ENCODE data around the gene GABARAPL2. TPM values are rescaled to one million over a fixed set of nuclear protein-coding genes. Genes with fewer than 3 reads are reported as not detected.

The GABARAPL2 gene
- total RNA-seq, 1 experiment from 2014 or later, result 56.2 TPM

DNA sequence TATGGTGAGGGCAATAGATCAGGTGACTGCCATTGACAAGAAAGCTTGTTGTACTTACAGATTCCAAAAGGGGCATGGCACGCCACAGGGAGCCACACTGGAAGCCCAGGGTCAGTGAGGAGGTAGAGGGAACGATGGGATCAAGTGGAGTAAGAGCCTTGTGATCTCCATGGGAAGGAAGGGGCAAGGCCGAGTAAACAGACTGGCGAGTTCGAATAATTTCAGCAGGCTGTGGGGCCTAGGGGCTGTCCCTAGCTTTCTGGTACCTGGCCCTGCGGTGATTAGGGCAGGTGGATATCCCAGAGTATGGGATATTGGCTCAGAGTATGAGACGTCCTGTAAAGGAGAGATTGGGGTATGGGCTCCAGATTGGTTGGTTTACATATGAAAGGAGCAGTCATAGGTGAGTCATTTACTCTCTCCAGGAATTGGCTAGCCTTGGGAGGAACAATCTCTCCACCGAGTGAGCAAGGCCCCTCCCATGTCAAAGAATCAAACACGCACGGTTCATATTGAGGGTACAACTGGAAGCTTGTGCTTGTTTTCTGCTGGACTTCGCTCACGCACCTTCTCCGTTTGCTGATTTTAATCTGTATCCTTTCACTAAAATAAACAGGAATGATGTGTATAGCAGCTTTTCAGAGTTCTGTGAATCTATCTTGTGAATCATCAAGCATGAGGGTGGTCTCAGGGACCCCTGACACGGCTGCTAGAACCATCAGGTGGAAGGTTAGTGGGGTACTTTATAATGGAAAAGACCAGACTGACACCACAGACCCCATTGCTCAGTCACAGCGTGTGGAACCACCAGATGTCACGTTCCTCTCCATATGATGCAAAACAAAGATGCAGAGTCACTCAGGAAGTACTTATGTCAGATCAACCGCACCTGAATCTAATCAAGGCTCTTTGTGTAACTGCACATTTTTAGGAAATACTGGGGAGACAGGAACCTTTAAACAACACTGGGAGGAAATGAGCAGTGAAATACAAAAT is 27.9 kb downstream of the GABARAPL2 start:
- no peaks in the 10 kb centered on the region for H3K4me1 ChIP-seq (ENCODE audit: control insufficient read depth, insufficient read depth, low read length)
- DNase-seq (ENCODE audit: low read depth, low spot score) (no peak), ATAC-seq (no peak)
- CTCF ChIA-PET, result no interaction called here
- intact Hi-C loops (cut with micrococcal nuclease; ENCODE audit: unreplicated experiment) (no loop called here), in situ Hi-C loops (cut with HindIII; ENCODE audit: low pct_unique_long_range_greater_than_20kb, low sequenced_read_pairs) (no loop called here)
- H3K4me3 ChIP-seq (ENCODE audit: low read depth in 2 of 2, low read length in 2 of 2), result no peak overlapping the region
- H3K36me3 ChIP-seq (ENCODE audit: control insufficient read depth, insufficient read depth, low read length), result no peaks in the 10 kb centered on the region
- POLR2A ChIA-PET, result no interaction called here
- no TSS peak for BruUV-seq (replicated peaks)
- TF ChIP-seq, protein P1, sequence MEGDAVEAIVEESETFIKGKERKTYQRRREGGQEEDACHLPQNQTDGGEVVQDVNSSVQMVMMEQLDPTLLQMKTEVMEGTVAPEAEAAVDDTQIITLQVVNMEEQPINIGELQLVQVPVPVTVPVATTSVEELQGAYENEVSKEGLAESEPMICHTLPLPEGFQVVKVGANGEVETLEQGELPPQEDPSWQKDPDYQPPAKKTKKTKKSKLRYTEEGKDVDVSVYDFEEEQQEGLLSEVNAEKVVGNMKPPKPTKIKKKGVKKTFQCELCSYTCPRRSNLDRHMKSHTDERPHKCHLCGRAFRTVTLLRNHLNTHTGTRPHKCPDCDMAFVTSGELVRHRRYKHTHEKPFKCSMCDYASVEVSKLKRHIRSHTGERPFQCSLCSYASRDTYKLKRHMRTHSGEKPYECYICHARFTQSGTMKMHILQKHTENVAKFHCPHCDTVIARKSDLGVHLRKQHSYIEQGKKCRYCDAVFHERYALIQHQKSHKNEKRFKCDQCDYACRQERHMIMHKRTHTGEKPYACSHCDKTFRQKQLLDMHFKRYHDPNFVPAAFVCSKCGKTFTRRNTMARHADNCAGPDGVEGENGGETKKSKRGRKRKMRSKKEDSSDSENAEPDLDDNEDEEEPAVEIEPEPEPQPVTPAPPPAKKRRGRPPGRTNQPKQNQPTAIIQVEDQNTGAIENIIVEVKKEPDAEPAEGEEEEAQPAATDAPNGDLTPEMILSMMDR (IDR thresholded peaks at IDR 0.05), result no peak
- no peak for TF ChIP-seq POLR2AphosphoS5 (IDR thresholded peaks at IDR 0.05; ENCODE audit: low read depth, low read length)
- no peak for TF ChIP-seq TCF7L2 (IDR thresholded peaks at IDR 0.05; ENCODE audit: low read depth, low read length)
- TF ChIP-seq, protein P2, sequence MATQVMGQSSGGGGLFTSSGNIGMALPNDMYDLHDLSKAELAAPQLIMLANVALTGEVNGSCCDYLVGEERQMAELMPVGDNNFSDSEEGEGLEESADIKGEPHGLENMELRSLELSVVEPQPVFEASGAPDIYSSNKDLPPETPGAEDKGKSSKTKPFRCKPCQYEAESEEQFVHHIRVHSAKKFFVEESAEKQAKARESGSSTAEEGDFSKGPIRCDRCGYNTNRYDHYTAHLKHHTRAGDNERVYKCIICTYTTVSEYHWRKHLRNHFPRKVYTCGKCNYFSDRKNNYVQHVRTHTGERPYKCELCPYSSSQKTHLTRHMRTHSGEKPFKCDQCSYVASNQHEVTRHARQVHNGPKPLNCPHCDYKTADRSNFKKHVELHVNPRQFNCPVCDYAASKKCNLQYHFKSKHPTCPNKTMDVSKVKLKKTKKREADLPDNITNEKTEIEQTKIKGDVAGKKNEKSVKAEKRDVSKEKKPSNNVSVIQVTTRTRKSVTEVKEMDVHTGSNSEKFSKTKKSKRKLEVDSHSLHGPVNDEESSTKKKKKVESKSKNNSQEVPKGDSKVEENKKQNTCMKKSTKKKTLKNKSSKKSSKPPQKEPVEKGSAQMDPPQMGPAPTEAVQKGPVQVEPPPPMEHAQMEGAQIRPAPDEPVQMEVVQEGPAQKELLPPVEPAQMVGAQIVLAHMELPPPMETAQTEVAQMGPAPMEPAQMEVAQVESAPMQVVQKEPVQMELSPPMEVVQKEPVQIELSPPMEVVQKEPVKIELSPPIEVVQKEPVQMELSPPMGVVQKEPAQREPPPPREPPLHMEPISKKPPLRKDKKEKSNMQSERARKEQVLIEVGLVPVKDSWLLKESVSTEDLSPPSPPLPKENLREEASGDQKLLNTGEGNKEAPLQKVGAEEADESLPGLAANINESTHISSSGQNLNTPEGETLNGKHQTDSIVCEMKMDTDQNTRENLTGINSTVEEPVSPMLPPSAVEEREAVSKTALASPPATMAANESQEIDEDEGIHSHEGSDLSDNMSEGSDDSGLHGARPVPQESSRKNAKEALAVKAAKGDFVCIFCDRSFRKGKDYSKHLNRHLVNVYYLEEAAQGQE (IDR thresholded peaks at IDR 0.05; ENCODE audit: insufficient read depth in 1 of 2, low read depth in 2 of 2, low read length in 1 of 2), result no peak
- TF ChIP-seq SIN3A (IDR thresholded peaks at IDR 0.05; ENCODE audit: borderline replicate concordance, insufficient read depth, low read depth, low read length), result no peak
- H3K27me3 ChIP-seq (ENCODE audit: control insufficient read depth, insufficient read depth, low read length), result no peaks in the 10 kb centered on the region
- no peaks in the 10 kb centered on the region for H3K9me3 ChIP-seq (ENCODE audit: control insufficient read depth, insufficient read depth, low read depth, low read length)
- H3K27ac ChIP-seq (ENCODE audit: low read length), result no peak overlapping the region

DNA sequence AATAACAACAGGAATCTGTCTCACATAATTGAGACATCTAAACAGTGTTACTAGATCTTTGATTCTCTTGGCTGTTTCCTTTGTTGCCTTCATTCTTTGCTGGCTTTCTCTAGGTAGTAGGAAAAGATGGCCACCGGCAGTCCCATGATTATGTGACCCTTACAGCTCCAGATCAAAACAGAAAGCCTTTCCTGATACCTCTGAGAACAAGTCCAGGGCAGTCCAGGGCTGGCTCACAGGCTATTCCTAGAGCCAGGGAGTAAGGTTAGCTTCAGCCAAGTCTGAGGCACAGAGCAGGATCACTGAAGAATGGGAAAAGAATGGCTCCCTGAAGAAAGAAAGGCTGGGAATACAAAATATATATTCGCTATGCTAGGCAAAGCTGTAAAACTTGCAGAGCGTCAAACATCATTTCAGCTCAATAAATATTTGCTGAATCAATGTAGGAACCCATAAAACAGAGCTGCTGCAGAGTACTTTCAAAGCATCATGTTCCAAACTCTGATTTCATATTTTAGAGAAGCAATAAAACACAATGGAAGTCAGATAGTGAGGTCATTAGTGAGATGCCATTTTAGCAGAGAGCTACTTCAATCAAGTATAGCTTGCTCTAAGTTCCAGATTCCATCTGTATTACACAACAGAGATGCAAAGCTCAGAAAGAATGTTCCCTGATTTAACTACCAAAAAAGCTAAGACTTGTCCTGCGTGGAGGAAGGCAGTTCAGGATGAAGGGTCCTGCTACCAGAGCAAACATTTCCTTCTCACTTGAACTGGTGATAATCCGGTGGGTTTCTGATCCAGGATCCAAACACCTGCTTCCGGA is 33.5 kb downstream of the GABARAPL2 start:
- TF ChIP-seq TCF7L2 (IDR thresholded peaks at IDR 0.05; ENCODE audit: low read depth, low read length), result no peak
- TF ChIP-seq, protein P2 (IDR thresholded peaks at IDR 0.05; ENCODE audit: insufficient read depth in 1 of 2, low read depth in 2 of 2, low read length in 1 of 2), result no peak
- no peak for TF ChIP-seq SIN3A (IDR thresholded peaks at IDR 0.05; ENCODE audit: borderline replicate concordance, insufficient read depth, low read depth, low read length)
- TF ChIP-seq, protein P1 (IDR thresholded peaks at IDR 0.05), result no peak
- TF ChIP-seq POLR2AphosphoS5 (IDR thresholded peaks at IDR 0.05; ENCODE audit: low read depth, low read length), result no peak
- H3K4me3 ChIP-seq (ENCODE audit: low read depth in 2 of 2, low read length in 2 of 2), result no peak overlapping the region
- intact Hi-C loops (cut with micrococcal nuclease; ENCODE audit: unreplicated experiment) (no loop called here), in situ Hi-C loops (cut with HindIII; ENCODE audit: low pct_unique_long_range_greater_than_20kb, low sequenced_read_pairs) (no loop called here)
- peaks cover 5% of the 10 kb centered on the region for H3K36me3 ChIP-seq (ENCODE audit: control insufficient read depth, insufficient read depth, low read length)
- H3K4me1 ChIP-seq (ENCODE audit: control insufficient read depth, insufficient read depth, low read length), result no peaks in the 10 kb centered on the region
- DNase-seq (ENCODE audit: low read depth, low spot score) (no peak), ATAC-seq (no peak)
- CTCF ChIA-PET, result no interaction called here
- no peaks in the 10 kb centered on the region for H3K27me3 ChIP-seq (ENCODE audit: control insufficient read depth, insufficient read depth, low read length)
- TSS peak; percentile 48 for BruUV-seq (replicated peaks)
- H3K9me3 ChIP-seq (ENCODE audit: control insufficient read depth, insufficient read depth, low read depth, low read length), result no peaks in the 10 kb centered on the region
- POLR2A ChIA-PET, result no interaction called here
- no peak overlapping the region for H3K27ac ChIP-seq (ENCODE audit: low read length)

All from Panc1 (cell line).